HCT116 (cell line): Measurements from ENCODE around the gene KATNBL1.

Source experiments
- CBX3 ChIP-seq: IDR thresholded peaks from 2 replicates; pipeline ENCODE4 v1.6.1; 2012; ENCODE audit warnings: low read depth
- CEBPB ChIP-seq: IDR thresholded peaks from 2 replicates; pipeline ENCODE4 v1.6.1; 2012; ENCODE audit warnings: low read depth
- EZH2 ChIP-seq: fragments of 200-600 bp; sonication (generic); IDR thresholded peaks from 2 replicates; pipeline ENCODE4 v1.6.1; 2017; ENCODE audit warnings: antibody characterized with exemption, mixed run types
- POLR2A ChIP-seq: IDR thresholded peaks from 2 replicates; pipeline ENCODE4 v1.7.0; 2011; ENCODE audit warnings: borderline replicate concordance; ENCODE audit not compliant: insufficient read depth, insufficient read length; ENCODE audit errors: extremely low read depth
- POLR2AphosphoS5 ChIP-seq: IDR thresholded peaks from 2 replicates; pipeline ENCODE4 v1.6.1; 2011; ENCODE audit warnings: mild to moderate bottlenecking, low read depth, low read length, moderate library complexity
- RAD21 ChIP-seq: IDR thresholded peaks from 2 replicates; pipeline ENCODE4 v1.6.1; 2012; ENCODE audit warnings: low read depth, mild to moderate bottlenecking
- SP1 ChIP-seq: IDR thresholded peaks from 2 replicates; pipeline ENCODE4 v1.6.1; 2012; ENCODE audit warnings: low read depth
- SRF ChIP-seq: IDR thresholded peaks from 2 replicates; pipeline ENCODE4 v1.6.1; 2012; ENCODE audit warnings: low read depth
- YY1 ChIP-seq: IDR thresholded peaks from 2 replicates; pipeline ENCODE4 v1.6.1; 2011; ENCODE audit warnings: low read length, low read depth, moderate library complexity, mild to moderate bottlenecking; ENCODE audit not compliant: insufficient replicate concordance; ENCODE audit errors: extremely low read depth
- TF ChIP-seq, protein P1 (sequence below), 3 experiments: fragments of 200-600 bp in 1 of 3; sonication (generic) in 1 of 3; IDR thresholded peaks in 2 of 3; conservative IDR thresholded peaks in 1 of 3; 2 replicates each; pipeline ENCODE4 v1.5.1; 2012 to 2017; ENCODE audit warnings: low read depth in 2 of 3, low read length in 2 of 3, antibody characterized with exemption in 1 of 3, borderline replicate concordance in 1 of 3, control low read depth in 1 of 3, mild to moderate bottlenecking in 1 of 3, mixed read lengths in 1 of 3, mixed run types in 1 of 3, moderate library complexity in 1 of 3; ENCODE audit not compliant: insufficient read depth in 1 of 3
- TF ChIP-seq, protein P2 (sequence below): IDR thresholded peaks from 2 replicates; pipeline ENCODE4 v1.6.1; 2011; ENCODE audit warnings: mild to moderate bottlenecking, low read length, moderate library complexity; ENCODE audit not compliant: insufficient replicate concordance; ENCODE audit errors: extremely low read depth
- TF ChIP-seq, protein P3 (sequence below): IDR thresholded peaks from 2 replicates; pipeline ENCODE4 v1.6.1; 2012

DNA sequence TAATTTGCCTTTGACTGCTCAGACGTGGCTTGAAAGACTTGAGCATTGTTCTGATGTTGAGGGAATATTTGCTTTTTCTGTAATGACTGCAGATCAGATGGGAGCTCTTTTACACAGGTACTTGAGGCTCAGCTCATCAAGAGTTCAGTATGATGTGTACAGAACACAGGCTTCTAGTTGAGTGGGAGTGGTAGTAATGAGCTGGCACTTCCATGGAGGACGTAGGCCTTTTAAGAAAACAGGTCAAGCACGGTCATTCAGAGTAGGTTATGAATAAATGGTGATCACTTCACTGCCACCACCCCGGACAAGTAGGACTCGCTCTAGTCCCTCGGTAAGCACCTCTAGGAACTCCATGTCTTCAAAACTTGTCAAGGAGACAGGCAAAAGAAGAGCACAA lies 23.7 kb upstream of the KATNBL1 start:
- TF ChIP-seq POLR2AphosphoS5, result no peak
- no peak for TF ChIP-seq SP1
- TF ChIP-seq, protein P1, sequence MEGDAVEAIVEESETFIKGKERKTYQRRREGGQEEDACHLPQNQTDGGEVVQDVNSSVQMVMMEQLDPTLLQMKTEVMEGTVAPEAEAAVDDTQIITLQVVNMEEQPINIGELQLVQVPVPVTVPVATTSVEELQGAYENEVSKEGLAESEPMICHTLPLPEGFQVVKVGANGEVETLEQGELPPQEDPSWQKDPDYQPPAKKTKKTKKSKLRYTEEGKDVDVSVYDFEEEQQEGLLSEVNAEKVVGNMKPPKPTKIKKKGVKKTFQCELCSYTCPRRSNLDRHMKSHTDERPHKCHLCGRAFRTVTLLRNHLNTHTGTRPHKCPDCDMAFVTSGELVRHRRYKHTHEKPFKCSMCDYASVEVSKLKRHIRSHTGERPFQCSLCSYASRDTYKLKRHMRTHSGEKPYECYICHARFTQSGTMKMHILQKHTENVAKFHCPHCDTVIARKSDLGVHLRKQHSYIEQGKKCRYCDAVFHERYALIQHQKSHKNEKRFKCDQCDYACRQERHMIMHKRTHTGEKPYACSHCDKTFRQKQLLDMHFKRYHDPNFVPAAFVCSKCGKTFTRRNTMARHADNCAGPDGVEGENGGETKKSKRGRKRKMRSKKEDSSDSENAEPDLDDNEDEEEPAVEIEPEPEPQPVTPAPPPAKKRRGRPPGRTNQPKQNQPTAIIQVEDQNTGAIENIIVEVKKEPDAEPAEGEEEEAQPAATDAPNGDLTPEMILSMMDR (IDR thresholded peaks at IDR 0.05 in 2 of 3, conservative IDR thresholded peaks at IDR 0.05 in 1 of 3; ENCODE audit: borderline replicate concordance in 1 of 3, insufficient read depth in 1 of 3, low read depth in 2 of 3, low read length in 2 of 3), result no peak
- no peak for TF ChIP-seq CBX3
- TF ChIP-seq, protein P2, sequence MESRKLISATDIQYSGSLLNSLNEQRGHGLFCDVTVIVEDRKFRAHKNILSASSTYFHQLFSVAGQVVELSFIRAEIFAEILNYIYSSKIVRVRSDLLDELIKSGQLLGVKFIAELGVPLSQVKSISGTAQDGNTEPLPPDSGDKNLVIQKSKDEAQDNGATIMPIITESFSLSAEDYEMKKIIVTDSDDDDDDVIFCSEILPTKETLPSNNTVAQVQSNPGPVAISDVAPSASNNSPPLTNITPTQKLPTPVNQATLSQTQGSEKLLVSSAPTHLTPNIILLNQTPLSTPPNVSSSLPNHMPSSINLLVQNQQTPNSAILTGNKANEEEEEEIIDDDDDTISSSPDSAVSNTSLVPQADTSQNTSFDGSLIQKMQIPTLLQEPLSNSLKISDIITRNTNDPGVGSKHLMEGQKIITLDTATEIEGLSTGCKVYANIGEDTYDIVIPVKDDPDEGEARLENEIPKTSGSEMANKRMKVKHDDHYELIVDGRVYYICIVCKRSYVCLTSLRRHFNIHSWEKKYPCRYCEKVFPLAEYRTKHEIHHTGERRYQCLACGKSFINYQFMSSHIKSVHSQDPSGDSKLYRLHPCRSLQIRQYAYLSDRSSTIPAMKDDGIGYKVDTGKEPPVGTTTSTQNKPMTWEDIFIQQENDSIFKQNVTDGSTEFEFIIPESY, result no peak
- TF ChIP-seq POLR2A, result no peak
- TF ChIP-seq CEBPB, result no peak
- TF ChIP-seq, protein P3, sequence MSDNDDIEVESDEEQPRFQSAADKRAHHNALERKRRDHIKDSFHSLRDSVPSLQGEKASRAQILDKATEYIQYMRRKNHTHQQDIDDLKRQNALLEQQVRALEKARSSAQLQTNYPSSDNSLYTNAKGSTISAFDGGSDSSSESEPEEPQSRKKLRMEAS, result no peak
- no peak for TF ChIP-seq YY1
- TF ChIP-seq EZH2, result no peak
- no peak for TF ChIP-seq RAD21
- TF ChIP-seq SRF, result no peak
